Measurements from ENCODE around the gene YARS1.

GRCh38 chr1:32757213-32757895 lies 59.8 kb downstream of the YARS1 start:
- no peak for TF ChIP-seq RARB (CRISPR knock-in tag; IDR thresholded peaks at IDR 0.05)
- TF ChIP-seq ISL1 (CRISPR knock-in tag; IDR thresholded peaks at IDR 0.05), result no peak
- no peak for TF ChIP-seq CSDC2 (CRISPR knock-in tag; IDR thresholded peaks at IDR 0.05)
- TF ChIP-seq SNAI2 (CRISPR knock-in tag; IDR thresholded peaks at IDR 0.05), result no peak
- TF ChIP-seq TSHZ2 (CRISPR knock-in tag; IDR thresholded peaks at IDR 0.05), result no peak
- no peak for TF ChIP-seq POU6F1 (CRISPR knock-in tag; IDR thresholded peaks at IDR 0.05; ENCODE audit: borderline replicate concordance, low read depth)
- TF ChIP-seq ZFP3 (CRISPR knock-in tag; IDR thresholded peaks at IDR 0.05), result no peak
- no peak for TF ChIP-seq PATZ1 (CRISPR knock-in tag; IDR thresholded peaks at IDR 0.05; ENCODE audit: borderline replicate concordance)

Data from SK-N-SH treated with all-trans-retinoic acid at 6 μM for 48 hours (cell line).